HL-60 (cell line): Measurements from ENCODE around the gene TMEM171.
A peak's percentile ranks its signal among the peaks of the same experiment; 100 is the strongest.

Experiments used
- DNase-seq, 2 experiments: peaks; one replicate each; pipeline ENCODE4 v3.0.0-alpha.2; 2010 to 2020; ENCODE audit warnings: low read depth in 1 of 2, low spot score in 1 of 2
- H3K27ac ChIP-seq: fragments of 250-450 bp; sonication (Bioruptor Pico); replicated peaks from 2 replicates; pipeline ENCODE4 v1.5.1; 2020; ENCODE audit warnings: mild to moderate bottlenecking, moderate library complexity
- H3K27me3 ChIP-seq: fragments of 250-450 bp; sonication (Bioruptor Pico); 2 replicates; pipeline ENCODE4 v1.5.1; 2021; ENCODE audit warnings: mild to moderate bottlenecking, moderate library complexity; ENCODE audit not compliant: insufficient read depth, poor library complexity, severe bottlenecking
- H3K4me3 ChIP-seq: replicated peaks from 2 replicates; pipeline ENCODE4 v1.5.1; 2011; ENCODE audit warnings: mild to moderate bottlenecking, control low read depth, low read length; ENCODE audit not compliant: insufficient read depth
- GABPA ChIP-seq: IDR thresholded peaks from 2 replicates; pipeline ENCODE4 v1.6.1; 2012; ENCODE audit warnings: low read depth
- POLR2AphosphoS5 ChIP-seq: IDR thresholded peaks from 2 replicates; pipeline ENCODE4 v1.6.1; 2012; ENCODE audit warnings: low read depth
- SPI1 ChIP-seq: IDR thresholded peaks from 2 replicates; pipeline ENCODE4 v1.6.1; 2012; ENCODE audit warnings: low read depth, mild to moderate bottlenecking, borderline replicate concordance
- TF ChIP-seq, protein P1 (sequence below): IDR thresholded peaks from one replicate; pipeline ENCODE4 v1.5.1; 2011; ENCODE audit warnings: low read length, control low read depth, inconsistent platforms; ENCODE audit not compliant: insufficient read depth
- TF ChIP-seq, protein P2 (sequence below): IDR thresholded peaks from 2 replicates; pipeline ENCODE4 v1.6.1; 2012; ENCODE audit warnings: low read depth; ENCODE audit not compliant: insufficient replicate concordance

TMEM171 gene

DNA sequence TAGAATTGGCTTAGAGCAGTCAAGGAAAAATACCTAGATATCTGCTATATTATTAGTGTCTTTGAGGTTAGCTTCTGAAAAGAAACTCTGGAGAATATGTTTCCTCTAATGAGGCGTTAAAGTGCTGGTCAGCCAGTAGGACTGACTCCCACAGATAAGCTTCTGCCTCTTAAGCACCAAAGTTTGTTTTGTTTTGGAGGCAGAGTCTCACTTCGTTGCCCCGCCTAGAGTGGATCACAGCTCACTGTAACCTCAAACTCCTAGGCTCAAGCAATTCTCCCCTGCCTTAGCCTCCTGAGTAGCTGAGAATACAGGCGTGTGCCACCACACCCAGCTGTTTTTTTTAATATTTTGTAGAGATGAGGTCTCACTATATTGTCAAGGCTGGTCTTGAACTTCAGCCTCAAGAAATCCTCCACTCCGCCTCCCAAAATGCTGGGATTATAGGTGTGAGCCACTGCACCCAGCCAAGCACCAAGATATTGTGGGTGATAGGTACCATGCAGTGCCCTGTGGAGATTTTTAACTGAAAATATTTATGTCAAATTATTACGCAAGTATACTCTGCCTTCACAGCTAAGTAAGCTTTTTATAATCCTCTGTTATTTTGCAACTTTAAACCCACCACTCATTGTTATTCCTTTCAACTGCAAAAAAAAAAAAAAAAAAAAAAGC is 24.7 kb upstream of the TMEM171 start:
- DNase-seq = no peak
- Histone ChIP-seq H3K4me3 (no peak overlapping the region), H3K27me3 (no peaks in the 10 kb centered on the region), H3K27ac (no peak overlapping the region)
- TF ChIP-seq GABPA (no peak), SPI1 (no peak), POLR2AphosphoS5 (no peak)
- TF ChIP-seq, protein P1, sequence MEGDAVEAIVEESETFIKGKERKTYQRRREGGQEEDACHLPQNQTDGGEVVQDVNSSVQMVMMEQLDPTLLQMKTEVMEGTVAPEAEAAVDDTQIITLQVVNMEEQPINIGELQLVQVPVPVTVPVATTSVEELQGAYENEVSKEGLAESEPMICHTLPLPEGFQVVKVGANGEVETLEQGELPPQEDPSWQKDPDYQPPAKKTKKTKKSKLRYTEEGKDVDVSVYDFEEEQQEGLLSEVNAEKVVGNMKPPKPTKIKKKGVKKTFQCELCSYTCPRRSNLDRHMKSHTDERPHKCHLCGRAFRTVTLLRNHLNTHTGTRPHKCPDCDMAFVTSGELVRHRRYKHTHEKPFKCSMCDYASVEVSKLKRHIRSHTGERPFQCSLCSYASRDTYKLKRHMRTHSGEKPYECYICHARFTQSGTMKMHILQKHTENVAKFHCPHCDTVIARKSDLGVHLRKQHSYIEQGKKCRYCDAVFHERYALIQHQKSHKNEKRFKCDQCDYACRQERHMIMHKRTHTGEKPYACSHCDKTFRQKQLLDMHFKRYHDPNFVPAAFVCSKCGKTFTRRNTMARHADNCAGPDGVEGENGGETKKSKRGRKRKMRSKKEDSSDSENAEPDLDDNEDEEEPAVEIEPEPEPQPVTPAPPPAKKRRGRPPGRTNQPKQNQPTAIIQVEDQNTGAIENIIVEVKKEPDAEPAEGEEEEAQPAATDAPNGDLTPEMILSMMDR = no peak
- TF ChIP-seq, protein P2, sequence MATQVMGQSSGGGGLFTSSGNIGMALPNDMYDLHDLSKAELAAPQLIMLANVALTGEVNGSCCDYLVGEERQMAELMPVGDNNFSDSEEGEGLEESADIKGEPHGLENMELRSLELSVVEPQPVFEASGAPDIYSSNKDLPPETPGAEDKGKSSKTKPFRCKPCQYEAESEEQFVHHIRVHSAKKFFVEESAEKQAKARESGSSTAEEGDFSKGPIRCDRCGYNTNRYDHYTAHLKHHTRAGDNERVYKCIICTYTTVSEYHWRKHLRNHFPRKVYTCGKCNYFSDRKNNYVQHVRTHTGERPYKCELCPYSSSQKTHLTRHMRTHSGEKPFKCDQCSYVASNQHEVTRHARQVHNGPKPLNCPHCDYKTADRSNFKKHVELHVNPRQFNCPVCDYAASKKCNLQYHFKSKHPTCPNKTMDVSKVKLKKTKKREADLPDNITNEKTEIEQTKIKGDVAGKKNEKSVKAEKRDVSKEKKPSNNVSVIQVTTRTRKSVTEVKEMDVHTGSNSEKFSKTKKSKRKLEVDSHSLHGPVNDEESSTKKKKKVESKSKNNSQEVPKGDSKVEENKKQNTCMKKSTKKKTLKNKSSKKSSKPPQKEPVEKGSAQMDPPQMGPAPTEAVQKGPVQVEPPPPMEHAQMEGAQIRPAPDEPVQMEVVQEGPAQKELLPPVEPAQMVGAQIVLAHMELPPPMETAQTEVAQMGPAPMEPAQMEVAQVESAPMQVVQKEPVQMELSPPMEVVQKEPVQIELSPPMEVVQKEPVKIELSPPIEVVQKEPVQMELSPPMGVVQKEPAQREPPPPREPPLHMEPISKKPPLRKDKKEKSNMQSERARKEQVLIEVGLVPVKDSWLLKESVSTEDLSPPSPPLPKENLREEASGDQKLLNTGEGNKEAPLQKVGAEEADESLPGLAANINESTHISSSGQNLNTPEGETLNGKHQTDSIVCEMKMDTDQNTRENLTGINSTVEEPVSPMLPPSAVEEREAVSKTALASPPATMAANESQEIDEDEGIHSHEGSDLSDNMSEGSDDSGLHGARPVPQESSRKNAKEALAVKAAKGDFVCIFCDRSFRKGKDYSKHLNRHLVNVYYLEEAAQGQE = no peak

DNA sequence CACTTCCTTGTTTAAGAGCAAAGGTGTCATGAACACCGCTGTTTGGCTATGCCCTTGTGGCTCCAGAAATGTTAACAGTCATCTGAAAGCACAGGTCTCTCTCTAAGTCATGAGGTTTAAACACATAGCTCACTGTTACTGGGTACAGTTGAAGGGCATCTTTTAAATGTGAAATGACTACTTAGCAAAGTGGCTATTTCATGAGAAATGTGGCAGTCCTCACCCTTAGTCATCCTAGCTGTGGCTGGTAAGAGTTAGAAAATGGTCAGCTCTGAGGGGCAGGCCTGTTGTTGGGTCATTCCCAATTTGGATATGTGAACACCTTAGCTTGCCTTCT is 24.2 kb upstream of the TMEM171 start:
- TF ChIP-seq SPI1 = peak; percentile 27; the same call in 1 of the 2 replicates
- TF ChIP-seq, protein P2 = no peak
- no peak for DNase-seq
- Histone ChIP-seq H3K4me3 (no peak overlapping the region), H3K27me3 (no peaks in the 10 kb centered on the region), H3K27ac (no peak overlapping the region)

DNA sequence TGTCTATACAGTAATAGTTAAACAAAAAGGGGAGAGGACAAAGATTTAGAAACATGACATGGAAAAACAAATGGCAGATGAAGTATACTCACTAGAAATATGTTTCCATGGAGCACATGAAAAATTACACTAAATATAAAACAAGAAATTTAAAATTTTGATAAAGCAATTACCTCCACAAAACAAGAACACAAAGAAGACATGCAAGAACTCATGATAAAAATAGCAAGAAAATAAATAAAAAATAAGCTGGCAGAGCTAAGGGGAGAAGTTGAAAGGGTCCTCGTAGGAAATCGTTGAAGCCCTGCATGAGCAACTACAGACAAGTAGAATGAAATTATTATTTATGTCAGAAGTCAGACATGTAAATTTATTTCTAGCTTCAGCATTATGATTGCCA is 22.6 kb upstream of the TMEM171 start:
- no peak overlapping the region for H3K4me3 ChIP-seq
- no peak overlapping the region for H3K27ac ChIP-seq
- no peak for TF ChIP-seq SPI1
- TF ChIP-seq, protein P1 = no peak
- TF ChIP-seq, protein P2 = no peak
- TF ChIP-seq POLR2AphosphoS5 = no peak
- DNase-seq = no peak
- H3K27me3 ChIP-seq = no peaks in the 10 kb centered on the region
